Measurements from ENCODE around the gene BMP7.

The BMP7 gene

GRCh38 chr20:57150559-57150958 lies 115.9 kb downstream of the BMP7 start:
- no peak overlapping the region for H3K4me3 ChIP-seq
- DNase-seq (ENCODE audit: low spot score): no peak
- no peak for TF ChIP-seq CTCF (IDR thresholded peaks at IDR 0.05)
- H3K27ac ChIP-seq: no peak overlapping the region

- Histone ChIP-seq H3K27ac (no peak overlapping the region), H3K4me3 (no peak overlapping the region)
- no peak for TF ChIP-seq CTCF (IDR thresholded peaks at IDR 0.05)
- no peak for DNase-seq (ENCODE audit: low spot score)
These were observed 118.2 kb downstream of the BMP7 start for GRCh38 chr20:57148263-57148662.

- H3K27ac ChIP-seq: no peak overlapping the region
- no peak for TF ChIP-seq CTCF (IDR thresholded peaks at IDR 0.05)
- no peak for DNase-seq (ENCODE audit: low spot score)
- no peak overlapping the region for H3K4me3 ChIP-seq
These were observed 119.3 kb downstream of the BMP7 start for GRCh38 chr20:57147185-57147584.

GRCh38 chr20:57146155-57146554 lies 120.3 kb downstream of the BMP7 start:
- TF ChIP-seq CTCF (IDR thresholded peaks at IDR 0.05): no peak
- no peak for DNase-seq (ENCODE audit: low spot score)
- no peak overlapping the region for H3K4me3 ChIP-seq

GRCh38 chr20:57145089-57145631 lies 121.3 kb downstream of the BMP7 start:
- no peak for TF ChIP-seq CTCF (IDR thresholded peaks at IDR 0.05)
- no peak overlapping the region for H3K4me3 ChIP-seq
- no peak overlapping the region for H3K27ac ChIP-seq
- DNase-seq (ENCODE audit: low spot score): no peak

More at GRCh38 chr20:57146155-57146554, 120.3 kb downstream of the BMP7 start:
- no peak overlapping the region for H3K27ac ChIP-seq

GRCh38 chr20:57143173-57143572 lies 123.3 kb downstream of the BMP7 start:
- no peak overlapping the region for H3K27ac ChIP-seq
- no peak for TF ChIP-seq CTCF (IDR thresholded peaks at IDR 0.05)
- DNase-seq (ENCODE audit: low spot score): no peak
- H3K4me3 ChIP-seq: no peak overlapping the region

- Histone ChIP-seq H3K4me3 (no peak overlapping the region), H3K27ac (no peak overlapping the region)
- TF ChIP-seq CTCF (IDR thresholded peaks at IDR 0.05): no peak
- DNase-seq (ENCODE audit: low spot score): no peak
These were observed 123.8 kb downstream of the BMP7 start for GRCh38 chr20:57142667-57143066.
